Activated T-cell treated with anti-CD3 and anti-CD28 coated beads, Interleukin-2, amount 50 U/mL, for 48 hours (primary cell): Measurements from ENCODE around the gene CAV2.

Source experiments
- DNase-seq, 2 experiments: peaks; one replicate each; pipeline ENCODE4 v3.0.0-alpha.2; 2020

CAV2 gene

DNA sequence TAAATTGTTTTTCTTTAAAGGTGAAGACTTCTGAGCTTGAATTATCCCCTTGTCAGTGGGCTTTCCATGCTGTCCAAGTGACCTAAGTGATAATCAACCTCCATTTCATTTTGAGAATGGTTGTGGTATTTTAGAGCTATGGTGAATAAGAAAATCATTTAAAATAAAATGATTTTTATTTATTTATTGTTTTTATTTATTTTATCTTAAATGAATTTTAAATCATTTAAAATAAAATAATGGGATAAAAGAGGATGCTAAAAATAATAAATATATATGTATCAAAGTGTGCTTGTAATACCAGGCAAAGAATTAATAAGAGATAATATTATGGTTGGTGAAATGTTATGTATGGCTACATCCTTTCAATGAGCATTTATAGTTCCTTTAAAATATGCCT is 49.8 kb downstream of the CAV2 start:
- DNase-seq: no peak

DNA sequence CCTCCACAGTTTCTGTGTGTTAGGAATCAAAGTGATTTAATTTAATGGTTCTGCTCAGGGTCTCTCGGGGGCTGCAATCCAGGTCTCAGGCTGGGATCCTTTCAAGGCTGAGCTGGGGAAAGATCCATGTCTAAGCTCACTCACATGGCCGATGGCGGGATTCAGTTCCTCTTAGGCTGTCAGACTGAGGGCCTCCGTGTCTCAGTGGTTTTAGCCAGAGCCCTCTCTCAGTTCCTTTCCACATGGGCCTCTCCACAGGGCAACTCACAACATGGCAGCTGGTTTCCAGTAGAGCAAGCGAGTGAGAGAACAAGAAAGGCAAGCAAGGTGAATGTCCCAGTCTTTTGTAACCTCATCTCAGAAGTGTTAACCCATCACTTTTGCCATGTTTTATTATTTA is 52.2 kb downstream of the CAV2 start:
- DNase-seq: no peak

DNA sequence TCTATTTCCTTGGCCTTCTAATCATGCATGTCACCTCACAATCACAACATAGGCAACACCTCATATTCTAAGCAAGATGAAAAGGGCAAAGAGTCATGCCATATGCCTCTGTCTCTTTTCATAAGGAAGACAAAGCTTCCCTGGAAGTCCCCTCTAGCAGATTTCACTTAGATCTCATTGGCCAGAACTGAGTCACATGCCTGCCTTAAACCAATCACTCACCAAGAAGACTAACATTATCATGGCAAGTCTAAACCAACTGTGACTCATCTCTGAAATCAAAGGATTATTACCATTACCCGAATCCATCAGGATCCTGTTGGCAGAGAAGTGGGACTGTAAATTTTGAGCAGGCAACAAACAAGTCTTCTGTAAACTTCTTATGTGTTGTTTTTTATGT is 53.1 kb downstream of the CAV2 start:
- DNase-seq: no peak

DNA sequence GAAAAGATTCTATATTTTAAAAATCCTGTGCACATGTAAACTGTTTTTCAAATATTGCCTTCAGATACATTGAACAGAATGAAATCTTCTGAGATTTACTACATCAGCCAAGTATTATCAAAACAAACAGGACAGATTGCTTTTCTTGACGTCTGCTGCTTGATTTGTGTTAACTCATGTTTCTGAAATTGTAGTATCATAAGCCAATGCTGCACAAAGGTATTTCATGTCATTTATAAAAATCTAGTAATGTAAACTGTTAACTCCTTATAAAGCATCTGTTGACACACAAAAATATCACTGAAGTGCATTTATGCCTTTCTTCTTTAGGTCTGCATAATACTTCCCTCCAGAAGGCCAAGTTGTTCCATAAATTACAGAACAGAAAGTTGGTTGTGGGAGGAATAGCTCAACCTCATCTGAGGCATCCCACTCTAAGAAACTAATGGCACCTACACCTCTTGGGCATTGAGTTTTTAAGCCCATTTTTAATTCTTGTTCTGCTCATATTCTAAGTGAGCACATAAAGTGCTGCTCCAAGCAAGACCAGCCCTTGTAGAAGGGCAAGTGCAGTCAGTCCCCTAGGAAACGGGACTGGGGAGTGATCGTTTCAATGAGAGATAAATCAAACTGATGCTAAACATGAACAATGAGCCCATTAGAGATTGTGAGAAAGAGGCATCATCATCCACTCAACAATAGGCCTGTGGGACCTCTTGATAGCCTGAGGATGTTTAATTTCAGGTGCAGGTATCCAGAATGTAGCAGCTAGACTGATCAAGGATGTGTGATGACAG is 53.8 kb downstream of the CAV2 start:
- DNase-seq: no peak

DNA sequence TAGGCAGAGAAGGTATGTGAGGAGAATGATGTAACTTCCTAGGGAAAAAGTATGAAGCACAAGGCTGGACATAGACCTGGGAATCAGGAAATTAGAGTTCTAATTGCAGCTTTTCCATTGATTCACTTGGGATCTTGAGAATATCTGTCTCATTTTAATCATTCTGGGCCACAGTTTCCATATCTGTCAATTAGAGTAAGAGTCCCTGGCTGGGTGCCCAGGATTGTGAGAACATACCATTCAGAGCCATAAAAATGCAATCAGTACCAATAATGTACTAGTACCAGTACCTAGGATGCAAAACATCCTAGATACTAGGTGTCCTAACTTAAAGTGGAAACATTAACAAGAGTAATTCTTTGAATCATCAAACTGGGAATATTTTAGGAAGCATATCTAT is 54.9 kb downstream of the CAV2 start:
- DNase-seq: no peak

DNA sequence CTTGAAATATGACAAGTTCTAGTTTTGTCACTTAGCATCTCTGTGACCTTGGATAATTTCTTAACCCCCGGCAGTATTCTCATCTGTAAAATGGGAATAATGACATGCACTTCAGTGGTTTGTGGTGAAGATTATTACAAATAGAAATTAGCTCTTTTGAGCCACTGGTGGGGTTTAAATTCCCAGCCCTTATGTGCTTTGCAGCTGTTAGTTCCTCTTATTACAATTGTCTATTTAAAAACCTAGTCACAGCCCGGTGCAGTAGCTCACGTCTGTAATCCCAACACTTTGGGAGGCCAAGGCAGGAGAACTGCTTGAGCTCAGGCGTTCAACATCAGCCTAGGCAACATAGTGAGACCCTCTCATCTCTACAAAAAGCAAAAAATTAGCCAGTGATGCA is 55.4 kb downstream of the CAV2 start:
- no peak for DNase-seq

DNA sequence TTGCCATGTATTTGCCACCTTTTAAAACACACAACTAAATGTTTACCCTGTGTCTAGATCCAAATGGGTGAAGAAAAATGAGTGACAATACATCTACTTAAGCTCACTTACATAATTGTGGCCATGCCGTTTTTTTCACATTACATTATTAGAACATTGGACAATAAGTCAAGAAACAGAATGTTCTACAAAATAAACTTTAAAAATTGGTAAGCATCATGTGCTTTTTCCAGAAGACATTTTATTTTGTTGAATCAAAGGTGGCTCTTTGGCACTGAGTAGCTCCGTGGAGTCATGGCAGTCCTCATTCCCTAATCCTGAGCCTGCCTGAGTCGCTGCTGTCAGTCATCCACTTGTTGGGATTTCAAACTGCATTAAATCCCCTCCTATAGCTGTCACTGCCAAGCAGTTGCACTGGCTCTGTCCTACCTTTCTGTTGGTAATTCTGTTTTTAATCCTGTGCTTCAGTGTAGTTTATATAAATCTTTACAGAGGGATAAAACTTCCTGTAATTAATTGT is 57.6 kb downstream of the CAV2 start:
- no peak for DNase-seq

DNA sequence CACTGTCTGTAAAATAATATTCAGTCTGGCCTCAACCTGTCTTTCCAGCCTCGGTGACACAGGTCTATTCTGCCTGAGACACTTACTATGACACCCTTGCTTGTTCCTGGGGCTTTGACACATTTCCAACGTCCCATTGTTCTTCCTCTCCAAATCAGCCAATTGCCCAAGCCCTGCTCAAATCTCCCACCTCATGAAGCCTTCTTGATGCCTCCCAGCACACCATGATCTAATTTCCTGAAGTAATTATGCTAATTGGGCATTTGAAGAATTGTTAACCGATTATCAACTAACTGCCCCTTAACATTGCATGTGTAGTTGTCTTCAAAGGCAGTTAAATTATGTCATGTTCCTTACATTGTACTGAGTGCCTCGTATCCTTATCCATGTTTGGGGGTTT is 58.4 kb downstream of the CAV2 start:
- DNase-seq: no peak
